ENCODE data around the gene PPP1R11. TPM values are rescaled to one million over a fixed set of nuclear protein-coding genes. Genes with fewer than 3 reads are reported as not detected.

Gene PPP1R11
- total and polyA plus RNA-seq, 9 of the 15 experiments (the other 6 are each of a cell fraction or from before 2014, with no cell fraction given): 17.8 to 94.8 (median 44.6) TPM

DNA sequence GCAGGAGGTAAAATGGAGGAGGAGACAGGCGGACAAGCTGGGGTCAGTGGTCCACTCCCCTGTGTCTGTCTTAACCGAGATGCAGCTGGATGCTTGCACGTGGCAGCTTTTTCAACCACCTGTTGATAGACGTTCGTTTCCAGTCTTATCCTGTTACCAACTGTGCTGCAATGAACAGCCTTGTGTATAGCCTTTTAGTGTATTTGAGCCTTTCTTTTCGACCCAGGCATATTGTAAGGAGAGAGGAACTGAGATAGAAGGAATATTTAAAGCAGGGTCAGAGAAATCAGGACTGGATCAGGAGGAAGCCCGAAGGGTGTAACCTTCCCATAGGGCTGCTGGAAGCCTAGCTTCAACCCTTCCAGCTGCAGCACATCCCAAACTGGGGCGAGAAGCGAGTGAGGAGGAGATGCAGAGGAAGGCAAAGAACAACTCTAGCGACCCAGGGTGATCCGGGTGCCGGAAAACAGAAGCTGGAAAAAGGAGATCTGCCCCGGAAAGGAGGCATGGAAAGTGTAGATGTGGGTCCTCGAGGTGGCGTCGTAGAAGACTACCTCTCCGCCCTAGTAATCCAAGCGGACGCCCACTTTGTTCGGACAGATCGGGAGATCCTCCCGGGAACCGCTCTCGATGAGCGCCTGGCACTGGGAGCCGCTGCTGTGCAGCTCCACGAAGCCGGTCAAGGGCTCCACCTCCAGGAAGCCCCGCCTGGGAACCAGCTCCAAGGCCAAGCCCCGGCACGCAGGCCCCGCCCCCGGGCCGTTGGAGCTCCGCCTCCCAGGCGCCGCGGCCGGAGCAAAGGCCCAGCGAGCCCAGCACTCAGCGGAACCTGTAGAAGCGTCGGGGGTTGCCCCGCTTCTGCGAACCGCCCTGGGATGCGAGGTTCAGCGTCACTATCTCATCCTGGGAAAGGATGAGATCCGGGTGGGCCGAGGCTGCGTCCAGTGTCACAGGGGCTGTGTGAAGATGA is 34.7 kb downstream of the PPP1R11 start (continued):
- TF ChIP-seq, protein P1, sequence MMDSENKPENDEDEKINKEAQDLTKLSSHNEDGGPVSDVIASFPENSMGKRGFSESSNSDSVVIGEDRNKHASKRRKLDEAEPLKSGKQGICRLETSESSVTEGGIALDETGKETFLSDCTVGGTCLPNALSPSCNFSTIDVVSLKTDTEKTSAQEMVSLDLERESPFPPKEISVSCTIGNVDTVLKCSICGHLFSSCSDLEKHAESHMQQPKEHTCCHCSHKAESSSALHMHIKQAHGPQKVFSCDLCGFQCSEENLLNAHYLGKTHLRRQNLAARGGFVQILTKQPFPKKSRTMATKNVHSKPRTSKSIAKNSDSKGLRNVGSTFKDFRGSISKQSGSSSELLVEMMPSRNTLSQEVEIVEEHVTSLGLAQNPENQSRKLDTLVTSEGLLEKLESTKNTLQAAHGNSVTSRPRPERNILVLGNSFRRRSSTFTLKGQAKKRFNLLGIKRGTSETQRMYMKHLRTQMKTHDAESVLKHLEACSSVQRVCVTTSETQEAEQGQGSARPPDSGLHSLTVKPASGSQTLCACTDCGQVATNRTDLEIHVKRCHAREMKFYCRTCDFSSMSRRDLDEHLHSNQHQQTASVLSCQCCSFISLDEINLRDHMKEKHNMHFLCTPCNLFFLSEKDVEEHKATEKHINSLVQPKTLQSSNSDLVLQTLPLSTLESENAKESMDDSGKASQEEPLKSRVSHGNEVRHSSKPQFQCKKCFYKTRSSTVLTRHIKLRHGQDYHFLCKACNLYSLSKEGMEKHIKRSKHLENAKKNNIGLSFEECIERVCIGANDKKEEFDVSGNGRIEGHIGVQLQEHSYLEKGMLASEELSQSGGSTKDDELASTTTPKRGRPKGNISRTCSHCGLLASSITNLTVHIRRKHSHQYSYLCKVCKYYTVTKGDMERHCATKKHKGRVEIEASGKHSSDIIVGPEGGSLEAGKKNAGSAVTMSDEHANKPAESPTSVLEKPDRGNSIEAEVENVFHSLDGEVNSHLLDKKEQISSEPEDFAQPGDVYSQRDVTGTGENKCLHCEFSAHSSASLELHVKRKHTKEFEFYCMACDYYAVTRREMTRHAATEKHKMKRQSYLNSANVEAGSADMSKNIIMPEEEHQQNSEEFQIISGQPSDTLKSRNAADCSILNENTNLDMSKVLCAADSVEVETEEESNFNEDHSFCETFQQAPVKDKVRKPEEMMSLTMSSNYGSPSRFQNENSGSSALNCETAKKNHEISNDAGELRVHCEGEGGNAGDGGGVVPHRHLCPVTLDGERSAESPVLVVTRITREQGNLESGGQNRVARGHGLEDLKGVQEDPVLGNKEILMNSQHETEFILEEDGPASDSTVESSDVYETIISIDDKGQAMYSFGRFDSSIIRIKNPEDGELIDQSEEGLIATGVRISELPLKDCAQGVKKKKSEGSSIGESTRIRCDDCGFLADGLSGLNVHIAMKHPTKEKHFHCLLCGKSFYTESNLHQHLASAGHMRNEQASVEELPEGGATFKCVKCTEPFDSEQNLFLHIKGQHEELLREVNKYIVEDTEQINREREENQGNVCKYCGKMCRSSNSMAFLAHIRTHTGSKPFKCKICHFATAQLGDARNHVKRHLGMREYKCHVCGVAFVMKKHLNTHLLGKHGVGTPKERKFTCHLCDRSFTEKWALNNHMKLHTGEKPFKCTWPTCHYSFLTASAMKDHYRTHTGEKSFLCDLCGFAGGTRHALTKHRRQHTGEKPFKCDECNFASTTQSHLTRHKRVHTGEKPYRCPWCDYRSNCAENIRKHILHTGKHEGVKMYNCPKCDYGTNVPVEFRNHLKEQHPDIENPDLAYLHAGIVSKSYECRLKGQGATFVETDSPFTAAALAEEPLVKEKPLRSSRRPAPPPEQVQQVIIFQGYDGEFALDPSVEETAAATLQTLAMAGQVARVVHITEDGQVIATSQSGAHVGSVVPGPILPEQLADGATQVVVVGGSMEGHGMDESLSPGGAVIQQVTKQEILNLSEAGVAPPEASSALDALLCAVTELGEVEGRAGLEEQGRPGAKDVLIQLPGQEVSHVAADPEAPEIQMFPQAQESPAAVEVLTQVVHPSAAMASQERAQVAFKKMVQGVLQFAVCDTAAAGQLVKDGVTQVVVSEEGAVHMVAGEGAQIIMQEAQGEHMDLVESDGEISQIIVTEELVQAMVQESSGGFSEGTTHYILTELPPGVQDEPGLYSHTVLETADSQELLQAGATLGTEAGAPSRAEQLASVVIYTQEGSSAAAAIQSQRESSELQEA (IDR thresholded peaks at IDR 0.05; ENCODE audit: low read depth): no peak
- TF ChIP-seq HDGF (IDR thresholded peaks at IDR 0.05): no peak
- TF ChIP-seq KDM5B (IDR thresholded peaks at IDR 0.05; ENCODE audit: insufficient replicate concordance, low read depth, low read length): peak; percentile 18
- no peak for TF ChIP-seq FOXJ3 (CRISPR knock-in tag; IDR thresholded peaks at IDR 0.05)
- TF ChIP-seq POLR2G (IDR thresholded peaks at IDR 0.05; ENCODE audit: low read depth, low read length): peak; percentile 80
- TF ChIP-seq HMGN3 (IDR thresholded peaks at IDR 0.05; ENCODE audit: borderline replicate concordance, extremely low read depth, insufficient read length, low read depth, low read length): peak; percentile 65
- peak; percentile 39; the same call in 1 of the 2 replicates for TF ChIP-seq ATF7 (IDR thresholded peaks at IDR 0.05)
- no peak for TF ChIP-seq U2AF1 (optimal IDR thresholded peaks at IDR 0.05; ENCODE audit: low read depth, low read length)
- TF ChIP-seq BRD4 (IDR thresholded peaks at IDR 0.05): no peak
- peak; percentile 47; the same call in 1 of the 2 replicates for TF ChIP-seq PHF8 (IDR thresholded peaks at IDR 0.05; ENCODE audit: borderline replicate concordance, low read length)
- TF ChIP-seq ELF1 (tag; IDR thresholded peaks at IDR 0.05): 0 out of 2 replicates have a peak, but pooled peaks have one; percentile 32
- TF ChIP-seq ZNF695 (CRISPR knock-in tag; IDR thresholded peaks at IDR 0.05): no peak
- TF ChIP-seq TBP (optimal IDR thresholded peaks at IDR 0.05; ENCODE audit: low read depth, low read length): peak; percentile 54
- TF ChIP-seq, protein P2, sequence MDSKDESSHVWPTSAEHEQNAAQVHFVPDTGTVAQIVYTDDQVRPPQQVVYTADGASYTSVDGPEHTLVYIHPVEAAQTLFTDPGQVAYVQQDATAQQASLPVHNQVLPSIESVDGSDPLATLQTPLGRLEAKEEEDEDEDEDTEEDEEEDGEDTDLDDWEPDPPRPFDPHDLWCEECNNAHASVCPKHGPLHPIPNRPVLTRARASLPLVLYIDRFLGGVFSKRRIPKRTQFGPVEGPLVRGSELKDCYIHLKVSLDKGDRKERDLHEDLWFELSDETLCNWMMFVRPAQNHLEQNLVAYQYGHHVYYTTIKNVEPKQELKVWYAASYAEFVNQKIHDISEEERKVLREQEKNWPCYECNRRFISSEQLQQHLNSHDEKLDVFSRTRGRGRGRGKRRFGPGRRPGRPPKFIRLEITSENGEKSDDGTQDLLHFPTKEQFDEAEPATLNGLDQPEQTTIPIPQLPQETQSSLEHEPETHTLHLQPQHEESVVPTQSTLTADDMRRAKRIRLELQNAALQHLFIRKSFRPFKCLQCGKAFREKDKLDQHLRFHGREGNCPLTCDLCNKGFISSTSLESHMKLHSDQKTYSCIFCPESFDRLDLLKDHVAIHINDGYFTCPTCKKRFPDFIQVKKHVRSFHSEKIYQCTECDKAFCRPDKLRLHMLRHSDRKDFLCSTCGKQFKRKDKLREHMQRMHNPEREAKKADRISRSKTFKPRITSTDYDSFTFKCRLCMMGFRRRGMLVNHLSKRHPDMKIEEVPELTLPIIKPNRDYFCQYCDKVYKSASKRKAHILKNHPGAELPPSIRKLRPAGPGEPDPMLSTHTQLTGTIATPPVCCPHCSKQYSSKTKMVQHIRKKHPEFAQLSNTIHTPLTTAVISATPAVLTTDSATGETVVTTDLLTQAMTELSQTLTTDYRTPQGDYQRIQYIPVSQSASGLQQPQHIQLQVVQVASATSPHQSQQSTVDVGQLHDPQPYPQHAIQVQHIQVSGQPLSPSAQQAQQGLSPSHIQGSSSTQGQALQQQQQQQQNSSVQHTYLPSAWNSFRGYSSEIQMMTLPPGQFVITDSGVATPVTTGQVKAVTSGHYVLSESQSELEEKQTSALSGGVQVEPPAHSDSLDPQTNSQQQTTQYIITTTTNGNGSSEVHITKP (IDR thresholded peaks at IDR 0.05; ENCODE audit: partially characterized antibody): peak; percentile 92
- no peak for TF ChIP-seq TAL1 (IDR thresholded peaks at IDR 0.05)
